ENCODE results near the gene CCDC127.

GRCh38 chr5:228886-229285 lies 10.9 kb upstream of the CCDC127 start:
- TF ChIP-seq CTCF (IDR thresholded peaks at IDR 0.05; ENCODE audit: low read depth, low read length, poor library complexity, severe bottlenecking): no peak
- TF ChIP-seq EZH2phosphoT487 (IDR thresholded peaks at IDR 0.05; ENCODE audit: borderline replicate concordance, low read length): no peak

Measured in DOHH2 (cell line).